Spinal cord (tissue), 10 donors: ENCODE measurements around the gene TSC22D2. TPM values are rescaled to one million over a fixed set of nuclear protein-coding genes. Genes with fewer than 3 reads are reported as not detected.

ENCODE experiments used
- DNase-seq, 6 donors: peaks; one replicate each; pipeline versions ENCODE4 v3.0.0 to v3.0.0-alpha.2; 2013 to 2015; ENCODE audit warnings: low spot score in 6 of 6, low read depth in 4 of 6
- H3K27ac ChIP-seq: one replicate; pipeline ENCODE4 v1.5.1; 2013; ENCODE audit warnings: low read depth, low read length, control low read depth
- H3K27me3 ChIP-seq: one replicate; pipeline ENCODE4 v1.6.1; 2013; ENCODE audit warnings: low read length; ENCODE audit not compliant: control insufficient read depth, insufficient read depth
- H3K36me3 ChIP-seq: one replicate; pipeline ENCODE4 v1.6.1; 2013; ENCODE audit warnings: low read length; ENCODE audit not compliant: control insufficient read depth, insufficient read depth
- H3K4me1 ChIP-seq: one replicate; pipeline ENCODE4 v1.6.1; 2013; ENCODE audit warnings: low read length; ENCODE audit not compliant: control insufficient read depth, insufficient read depth
- H3K4me3 ChIP-seq: one replicate; pipeline ENCODE4 v1.5.1; 2013; ENCODE audit warnings: low read depth, low read length, control low read depth
- H3K9me3 ChIP-seq: one replicate; pipeline ENCODE4 v1.6.1; 2013; ENCODE audit warnings: low read length; ENCODE audit not compliant: control insufficient read depth, insufficient read depth
- WGBS: methylation state at CpG from one replicate; pipeline ENCODE4 v1.1.5; 2013; ENCODE audit warnings: missing lambda C conversion rate; ENCODE audit not compliant: insufficient coverage; 5-methylcytosine and 5-hydroxymethylcytosine counted together
- polyA plus RNA-seq, 2 donors: library from polyadenylated mRNA; unstranded; fragments of 120-200 nt; gene quantifications; one replicate each; pipeline ENCODE4 v1.2.1, GENCODE V29; 2013; ENCODE audit not compliant: insufficient read length in 2 of 2
- total RNA-seq, 2 donors: library from RNA; depleted of rRNA in 1 of 2; stranded (reverse); fragments of 120-200 nt in 1 of 2; fragments of >200 nt in 1 of 2; gene quantifications; one replicate each; pipeline versions ENCODE4 v1.2.3 to v1.2.4, GENCODE V29; 2013 to 2014
- donor health status: healthy.

The TSC22D2 gene
- total and polyA plus RNA-seq, 4 donors, result 16.8 to 35.5 (median 34.5) TPM

DNA sequence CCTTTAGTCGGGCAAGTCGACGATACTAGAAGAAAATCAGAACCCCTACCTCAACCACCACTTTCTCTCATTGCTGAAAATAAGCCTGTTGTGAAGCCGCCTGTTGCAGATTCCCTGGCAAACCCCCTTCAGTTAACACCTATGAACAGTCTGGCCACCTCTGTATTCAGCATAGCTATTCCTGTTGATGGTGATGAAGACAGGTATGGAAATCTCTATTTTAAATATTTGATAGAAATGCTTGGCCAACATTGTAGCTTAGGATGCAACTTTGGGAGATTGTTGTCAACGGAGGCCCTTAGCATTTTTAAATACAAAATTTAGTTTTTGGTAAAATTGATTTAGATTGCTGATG lies 3.0 kb downstream of the TSC22D2 start:
- H3K36me3 ChIP-seq, result peaks cover 4% of the 10 kb centered on the region
- H3K27ac ChIP-seq, result peak overlapping the region; percentile 100
- no peak for DNase-seq
- 0% methylated on average over 4 of the region's 5 CpGs for WGBS
- H3K4me3 ChIP-seq, result peak overlapping the region; percentile 97
- H3K9me3 ChIP-seq, result no peaks in the 10 kb centered on the region
- peaks cover 4% of the 10 kb centered on the region for H3K4me1 ChIP-seq
- no peaks in the 10 kb centered on the region for H3K27me3 ChIP-seq

- Histone ChIP-seq H3K4me3 (peak overlapping the region; percentile 97), H3K36me3 (peaks cover 4% of the 10 kb centered on the region), H3K27ac (peak overlapping the region; percentile 100), H3K9me3 (no peaks in the 10 kb centered on the region), H3K27me3 (no peaks in the 10 kb centered on the region), H3K4me1 (peaks cover 4% of the 10 kb centered on the region)
- peak in 2 of 6 donors; percentile 6 to 13 for DNase-seq
- no CpG with 5 or more reads among the region's 3 CpGs for WGBS
Observed at GRCh38 chr3:150411546-150411945, 3.4 kb downstream of the TSC22D2 start.

- no peaks in the 10 kb centered on the region for H3K27me3 ChIP-seq
- H3K36me3 ChIP-seq, result peaks cover 4% of the 10 kb centered on the region
- no CpG with 5 or more reads among the region's 2 CpGs for WGBS
- H3K27ac ChIP-seq, result no peak overlapping the region
- no peak for DNase-seq
- H3K4me1 ChIP-seq, result peaks cover 4% of the 10 kb centered on the region
- no peaks in the 10 kb centered on the region for H3K9me3 ChIP-seq
- H3K4me3 ChIP-seq, result peak overlapping the region; percentile 97
Observed at GRCh38 chr3:150411976-150412375, 3.9 kb downstream of the TSC22D2 start.

GRCh38 chr3:150412561-150413231 lies 4.6 kb downstream of the TSC22D2 start:
- peaks cover 4% of the 10 kb centered on the region for H3K36me3 ChIP-seq

GRCh38 chr3:150414258-150414657 lies 6.2 kb downstream of the TSC22D2 start:
- no CpG with 5 or more reads among the region's 3 CpGs for WGBS
- peak overlapping the region; percentile 97 for H3K4me3 ChIP-seq
- peak in 2 of 6 donors; percentile 43 to 67 for DNase-seq
- H3K27ac ChIP-seq, result peak overlapping the region; percentile 31
- H3K27me3 ChIP-seq, result no peaks in the 10 kb centered on the region
- H3K9me3 ChIP-seq, result no peaks in the 10 kb centered on the region
- peaks cover 4% of the 10 kb centered on the region for H3K36me3 ChIP-seq
- peaks cover under 1% of the 10 kb centered on the region for H3K4me1 ChIP-seq

More at GRCh38 chr3:150412561-150413231, 4.6 kb downstream of the TSC22D2 start:
- peaks cover 4% of the 10 kb centered on the region for H3K4me1 ChIP-seq
- peak overlapping the region; percentile 97 for H3K4me3 ChIP-seq
- no peak overlapping the region for H3K27ac ChIP-seq
- no peaks in the 10 kb centered on the region for H3K9me3 ChIP-seq
- WGBS, result 14% methylated on average over 1 of the region's 5 CpGs
- no peaks in the 10 kb centered on the region for H3K27me3 ChIP-seq
- peak in 2 of 6 donors; percentile 45 to 52 for DNase-seq

DNA sequence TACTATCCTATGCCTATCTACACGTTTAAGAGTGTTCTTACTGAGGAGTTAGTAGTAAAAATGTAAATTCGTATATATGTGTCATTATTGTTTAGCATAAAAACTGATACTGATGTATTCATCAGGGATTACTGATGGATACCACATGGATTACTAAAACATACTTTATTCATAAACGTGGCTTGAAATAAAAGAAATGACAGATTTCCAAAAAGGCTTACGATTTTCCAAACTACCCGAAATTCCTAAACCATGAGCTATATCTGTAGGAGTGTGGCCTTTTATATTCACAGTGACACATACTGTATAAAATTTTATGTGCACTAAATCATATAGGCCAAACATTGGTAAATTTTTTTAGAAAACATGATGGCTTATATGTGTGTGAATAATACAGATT lies 6.9 kb downstream of the TSC22D2 start:
- Histone ChIP-seq H3K27ac (peak overlapping the region; percentile 31), H3K4me3 (no peak overlapping the region), H3K4me1 (no peaks in the 10 kb centered on the region), H3K9me3 (no peaks in the 10 kb centered on the region), H3K36me3 (peaks cover 4% of the 10 kb centered on the region), H3K27me3 (no peaks in the 10 kb centered on the region)
- no peak for DNase-seq
- WGBS, result no CpG with 5 or more reads among the region's 5 CpGs

- 80% methylated on average over 1 of the region's 1 CpG for WGBS
- Histone ChIP-seq H3K27me3 (no peaks in the 10 kb centered on the region), H3K9me3 (no peaks in the 10 kb centered on the region), H3K4me3 (no peak overlapping the region), H3K27ac (no peak overlapping the region), H3K36me3 (no peaks in the 10 kb centered on the region), H3K4me1 (no peaks in the 10 kb centered on the region)
- DNase-seq, result no peak
Observed at GRCh38 chr3:150419076-150419868, 11.2 kb downstream of the TSC22D2 start.

DNA sequence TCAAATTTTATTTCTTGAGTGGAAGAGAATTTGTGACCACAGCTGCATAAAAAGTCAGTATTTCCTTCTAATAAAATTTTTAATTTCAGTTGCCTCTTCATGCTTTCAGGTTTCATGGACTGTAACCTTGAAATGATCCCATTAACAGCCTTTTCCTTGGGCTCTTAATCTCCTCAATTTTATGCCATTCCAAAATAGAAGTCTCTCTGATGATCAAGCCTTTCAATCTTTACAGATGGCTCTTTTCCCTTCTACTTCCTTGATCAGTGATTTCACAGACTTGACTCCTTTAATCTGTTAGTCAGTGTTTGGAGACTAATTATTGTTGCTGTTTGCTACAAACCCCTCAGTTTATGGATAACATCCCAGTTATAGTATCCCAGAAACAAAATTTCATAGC lies 11.9 kb downstream of the TSC22D2 start:
- H3K36me3 ChIP-seq, result no peaks in the 10 kb centered on the region
- peak in 1 of 6 donors; percentile 25 for DNase-seq
- H3K9me3 ChIP-seq, result no peaks in the 10 kb centered on the region
- H3K27me3 ChIP-seq, result no peaks in the 10 kb centered on the region
- no peak overlapping the region for H3K4me3 ChIP-seq
- H3K27ac ChIP-seq, result no peak overlapping the region
- H3K4me1 ChIP-seq, result no peaks in the 10 kb centered on the region

DNA sequence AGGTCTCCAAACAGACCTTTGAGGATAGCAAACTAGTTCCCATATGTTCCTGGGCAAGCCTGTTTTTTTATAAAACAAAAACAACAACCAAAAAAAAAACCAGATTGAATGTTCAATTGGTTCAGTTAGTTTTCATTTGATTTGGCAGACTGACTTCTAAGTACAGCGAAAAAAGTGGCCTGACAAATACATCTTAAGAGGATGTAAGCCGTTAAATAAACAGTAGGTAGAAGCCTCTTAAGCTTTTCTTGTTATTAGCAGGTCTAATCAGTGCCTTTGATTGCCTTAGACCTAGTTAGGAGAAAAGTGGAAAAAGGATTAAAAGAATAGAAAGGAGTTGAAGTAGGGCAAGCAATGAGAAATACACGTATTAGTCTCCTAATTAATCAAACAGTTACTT lies 13.2 kb downstream of the TSC22D2 start:
- Histone ChIP-seq H3K4me3 (no peak overlapping the region), H3K27ac (no peak overlapping the region), H3K36me3 (no peaks in the 10 kb centered on the region), H3K4me1 (no peaks in the 10 kb centered on the region), H3K27me3 (no peaks in the 10 kb centered on the region), H3K9me3 (no peaks in the 10 kb centered on the region)
- DNase-seq, result no peak
- 71% methylated on average over 2 of the region's 3 CpGs for WGBS
